Panc1 (cell line): Measurements from ENCODE around the gene SBF2.

Experiments used
- CTCF ChIP-seq: fragments of 450-650 bp; IDR thresholded peaks from 2 replicates; pipeline ENCODE4 v1.5.1; 2017; ENCODE audit warnings: mild to moderate bottlenecking
- POLR2AphosphoS5 ChIP-seq: IDR thresholded peaks from 2 replicates; pipeline ENCODE4 v1.6.1; 2012; ENCODE audit warnings: mild to moderate bottlenecking, low read depth, low read length, moderate library complexity
- SIN3A ChIP-seq: IDR thresholded peaks from 2 replicates; pipeline ENCODE4 v1.6.1; 2012; ENCODE audit warnings: low read depth, mild to moderate bottlenecking, low read length, moderate library complexity, borderline replicate concordance; ENCODE audit not compliant: insufficient read depth
- TCF7L2 ChIP-seq: IDR thresholded peaks from 2 replicates; pipeline ENCODE4 v1.6.1; 2011; ENCODE audit warnings: mild to moderate bottlenecking, low read depth, low read length, inconsistent platforms
- TF ChIP-seq, protein P1 (sequence below), 2 experiments: IDR thresholded peaks; 2 replicates each; pipeline ENCODE4 v1.6.1; 2011 to 2012; ENCODE audit warnings: low read depth in 2 of 2, control low read depth in 1 of 2, low read length in 1 of 2, mild to moderate bottlenecking in 1 of 2, moderate library complexity in 1 of 2; ENCODE audit not compliant: insufficient read depth in 1 of 2

- TF ChIP-seq CTCF (no peak), POLR2AphosphoS5 (peak; percentile 79), TCF7L2 (peak; percentile 87), SIN3A (no peak)
- TF ChIP-seq, protein P1, sequence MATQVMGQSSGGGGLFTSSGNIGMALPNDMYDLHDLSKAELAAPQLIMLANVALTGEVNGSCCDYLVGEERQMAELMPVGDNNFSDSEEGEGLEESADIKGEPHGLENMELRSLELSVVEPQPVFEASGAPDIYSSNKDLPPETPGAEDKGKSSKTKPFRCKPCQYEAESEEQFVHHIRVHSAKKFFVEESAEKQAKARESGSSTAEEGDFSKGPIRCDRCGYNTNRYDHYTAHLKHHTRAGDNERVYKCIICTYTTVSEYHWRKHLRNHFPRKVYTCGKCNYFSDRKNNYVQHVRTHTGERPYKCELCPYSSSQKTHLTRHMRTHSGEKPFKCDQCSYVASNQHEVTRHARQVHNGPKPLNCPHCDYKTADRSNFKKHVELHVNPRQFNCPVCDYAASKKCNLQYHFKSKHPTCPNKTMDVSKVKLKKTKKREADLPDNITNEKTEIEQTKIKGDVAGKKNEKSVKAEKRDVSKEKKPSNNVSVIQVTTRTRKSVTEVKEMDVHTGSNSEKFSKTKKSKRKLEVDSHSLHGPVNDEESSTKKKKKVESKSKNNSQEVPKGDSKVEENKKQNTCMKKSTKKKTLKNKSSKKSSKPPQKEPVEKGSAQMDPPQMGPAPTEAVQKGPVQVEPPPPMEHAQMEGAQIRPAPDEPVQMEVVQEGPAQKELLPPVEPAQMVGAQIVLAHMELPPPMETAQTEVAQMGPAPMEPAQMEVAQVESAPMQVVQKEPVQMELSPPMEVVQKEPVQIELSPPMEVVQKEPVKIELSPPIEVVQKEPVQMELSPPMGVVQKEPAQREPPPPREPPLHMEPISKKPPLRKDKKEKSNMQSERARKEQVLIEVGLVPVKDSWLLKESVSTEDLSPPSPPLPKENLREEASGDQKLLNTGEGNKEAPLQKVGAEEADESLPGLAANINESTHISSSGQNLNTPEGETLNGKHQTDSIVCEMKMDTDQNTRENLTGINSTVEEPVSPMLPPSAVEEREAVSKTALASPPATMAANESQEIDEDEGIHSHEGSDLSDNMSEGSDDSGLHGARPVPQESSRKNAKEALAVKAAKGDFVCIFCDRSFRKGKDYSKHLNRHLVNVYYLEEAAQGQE (IDR thresholded peaks at IDR 0.05; ENCODE audit: insufficient read depth in 1 of 2, low read depth in 2 of 2, low read length in 1 of 2) = no peak
Observed at GRCh38 chr11:10095412-10096208, 198.4 kb downstream of the SBF2 start.
